A673 (cell line): Measurements from ENCODE around the gene ZNF512B. TPM values are rescaled to one million over a fixed set of nuclear protein-coding genes. Genes with fewer than 3 reads are reported as not detected.

Experiments used
- BruUV-seq: library from RNA; stranded (reverse); fragments of 400-500 nt; replicated peaks from 2 replicates; lab custom pipeline; 2021; lab: Mats Ljungman, UMichigan
- CTCF ChIA-PET: fragments of 300-600 bp; sonication (Branson Sonifier 250); formaldehyde crosslinking; loops from one replicate; lab custom pipeline; 2022; ENCODE audit warnings: antibody characterized with exemption; lab: Charles Lee
- POLR2A ChIA-PET: fragments of 300-600 bp; sonication (Branson Sonifier 250); formaldehyde crosslinking; loops from one replicate; lab custom pipeline; 2022; ENCODE audit warnings: antibody characterized with exemption; ENCODE audit not compliant: low non-redundant PET; lab: Charles Lee
- DNase-seq: peaks from one replicate; pipeline ENCODE4 v3.0.0-alpha.2; 2015; ENCODE audit warnings: low spot score
- H3K27ac ChIP-seq: fragments of 200-600 bp; sonication (generic); 2 replicates; pipeline ENCODE4 v1.5.1; 2016; ENCODE audit warnings: mixed run types, low read depth, mild to moderate bottlenecking, mixed read lengths, antibody characterized with exemption, low read length; ENCODE audit not compliant: poor library complexity, severe bottlenecking
- H3K27me3 ChIP-seq: fragments of 200-600 bp; sonication (generic); replicated peaks from 2 replicates; pipeline ENCODE4 v1.6.1; 2017; ENCODE audit warnings: mixed run types, low read depth, mild to moderate bottlenecking, mixed read lengths, antibody characterized with exemption, low read length; ENCODE audit not compliant: insufficient read depth, poor library complexity
- H3K36me3 ChIP-seq: fragments of 200-600 bp; sonication (generic); 2 replicates; pipeline ENCODE4 v1.6.1; 2016; ENCODE audit warnings: mixed run types, mild to moderate bottlenecking, mixed read lengths, antibody characterized with exemption, low read length; ENCODE audit not compliant: insufficient read depth, poor library complexity, severe bottlenecking
- H3K4me1 ChIP-seq: fragments of 200-600 bp; sonication (generic); 2 replicates; pipeline ENCODE4 v1.6.1; 2017; ENCODE audit warnings: mixed run types, mild to moderate bottlenecking, mixed read lengths, antibody characterized with exemption, low read length; ENCODE audit not compliant: insufficient read depth, poor library complexity, severe bottlenecking
- H3K4me3 ChIP-seq: fragments of 200-600 bp; sonication (generic); 2 replicates; pipeline ENCODE4 v1.5.1; 2016; ENCODE audit warnings: low read depth, mixed run types, mild to moderate bottlenecking, mixed read lengths, low read length; ENCODE audit not compliant: poor library complexity, severe bottlenecking
- H3K9me3 ChIP-seq: fragments of 200-600 bp; sonication (generic); 2 replicates; pipeline ENCODE4 v1.6.1; 2016; ENCODE audit warnings: mixed run types, low read depth, mild to moderate bottlenecking, mixed read lengths, antibody characterized with exemption, low read length; ENCODE audit not compliant: poor library complexity, severe bottlenecking
- CTCF ChIP-seq: fragments of 300-800, 200-600 bp; sonication (generic); conservative IDR thresholded peaks from 2 replicates; pipeline ENCODE4 v1.5.1; 2017; ENCODE audit warnings: low read depth, mild to moderate bottlenecking, antibody characterized with exemption, low read length, moderate library complexity, mixed read lengths
- EZH2 ChIP-seq: fragments of 200-600 bp; sonication (generic); IDR thresholded peaks from 2 replicates; pipeline ENCODE4 v1.6.1; 2017; ENCODE audit warnings: borderline replicate concordance, low read depth, mild to moderate bottlenecking, mixed read lengths, antibody characterized with exemption, low read length; ENCODE audit not compliant: poor library complexity, severe bottlenecking
- intact Hi-C: fragments of 100-400 bp; cut with micrococcal nuclease; formaldehyde crosslinking; loops from one replicate; pipeline ENCODE4 v1.10.0; 2022; ENCODE audit not compliant: unreplicated experiment
- total RNA-seq: library from RNA; stranded (reverse); gene quantifications from 2 replicates; pipeline ENCODE4 v1.2.3, GENCODE V29; 2021

ZNF512B gene
- total RNA-seq, 1 experiment from 2014 or later, result 28.9 TPM

GRCh38 chr20:63950701-63951397, 18.9 kb downstream of the ZNF512B start:
- Histone ChIP-seq H3K27ac (no peak overlapping the region), H3K4me3 (no peak overlapping the region), H3K4me1 (peaks cover 30% of the 10 kb centered on the region), H3K27me3 (no peaks in the 10 kb centered on the region), H3K9me3 (no peaks in the 10 kb centered on the region), H3K36me3 (no peaks in the 10 kb centered on the region)
- POLR2A ChIA-PET, result no interaction called here
- no peak for DNase-seq
- BruUV-seq, result no TSS peak
- TF ChIP-seq EZH2 (no peak), CTCF (no peak)
- CTCF ChIA-PET, result no interaction called here
- intact Hi-C loops, result no loop called here

- Histone ChIP-seq H3K27ac (no peak overlapping the region), H3K4me3 (no peak overlapping the region), H3K27me3 (no peaks in the 10 kb centered on the region), H3K9me3 (no peaks in the 10 kb centered on the region), H3K4me1 (peaks cover 30% of the 10 kb centered on the region), H3K36me3 (peaks cover 23% of the 10 kb centered on the region)
- BruUV-seq, result no TSS peak
- intact Hi-C loops, result no loop called here
- no peak for DNase-seq
- TF ChIP-seq CTCF, result no peak
- TF ChIP-seq EZH2, result no peak
- ChIA-PET POLR2A (no interaction called here), CTCF (no interaction called here)
Measured at GRCh38 chr20:63947638-63948456, 21.9 kb downstream of the ZNF512B start.

- DNase-seq, result no peak
- intact Hi-C loops, result no loop called here
- H3K9me3 ChIP-seq, result no peaks in the 10 kb centered on the region
- H3K27me3 ChIP-seq, result no peaks in the 10 kb centered on the region
- CTCF ChIA-PET, result no interaction called here
- peaks cover 23% of the 10 kb centered on the region for H3K36me3 ChIP-seq
- peaks cover 30% of the 10 kb centered on the region for H3K4me1 ChIP-seq
- TF ChIP-seq CTCF (no peak), EZH2 (no peak)
- POLR2A ChIA-PET, result no interaction called here
- no peak overlapping the region for H3K4me3 ChIP-seq
- H3K27ac ChIP-seq, result no peak overlapping the region
- no TSS peak for BruUV-seq
Measured at GRCh38 chr20:63946986-63947637, 22.6 kb downstream of the ZNF512B start.
